ENCODE results near the gene CPN2. TPM values are rescaled to one million over a fixed set of nuclear protein-coding genes. Genes with fewer than 3 reads are reported as not detected.

CPN2 gene
- total and polyA plus RNA-seq, 10 of the 15 experiments (the other 5 are each of a cell fraction or from before 2014, with no cell fraction given): not detected

DNA sequence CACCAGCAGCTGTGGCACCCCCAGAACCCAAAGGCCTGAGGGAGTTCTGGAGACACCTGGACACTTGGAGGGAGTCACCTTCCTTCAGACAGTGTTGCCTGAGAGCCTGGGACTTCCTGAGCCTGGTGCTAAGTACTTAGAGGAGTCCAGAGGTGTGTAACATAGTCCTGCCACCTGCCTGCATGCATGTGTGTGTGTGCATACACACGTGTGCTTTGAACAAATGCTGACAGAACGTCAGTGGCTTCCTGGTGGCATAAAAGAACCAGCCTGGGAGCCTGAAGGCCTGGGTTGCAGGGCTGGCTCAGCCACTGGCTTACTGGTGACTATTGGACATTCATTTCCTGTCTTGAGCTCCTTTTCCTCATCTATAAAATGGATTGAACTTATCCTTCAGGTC lies 3.2 kb upstream of the CPN2 start (continued):
- no peak for TF ChIP-seq ZZZ3 (IDR thresholded peaks at IDR 0.05; ENCODE audit: control insufficient read depth, insufficient read length, low read depth)
- no peak for TF ChIP-seq SIX5 (IDR thresholded peaks at IDR 0.05; ENCODE audit: low read depth, low read length, severe bottlenecking)
- TF ChIP-seq HDAC6 (IDR thresholded peaks at IDR 0.05; ENCODE audit: unreplicated experiment): no peak
- TF ChIP-seq BACH1 (IDR thresholded peaks at IDR 0.05; ENCODE audit: borderline replicate concordance): no peak
- no peak for TF ChIP-seq RAD21 (IDR thresholded peaks at IDR 0.05; ENCODE audit: insufficient read depth, low read depth, low read length)
- TF ChIP-seq, protein P1, sequence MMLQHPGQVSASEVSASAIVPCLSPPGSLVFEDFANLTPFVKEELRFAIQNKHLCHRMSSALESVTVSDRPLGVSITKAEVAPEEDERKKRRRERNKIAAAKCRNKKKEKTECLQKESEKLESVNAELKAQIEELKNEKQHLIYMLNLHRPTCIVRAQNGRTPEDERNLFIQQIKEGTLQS (IDR thresholded peaks at IDR 0.05; ENCODE audit: borderline replicate concordance, extremely low read depth, low read depth, low read length): no peak
- no peak for TF ChIP-seq SP1 (IDR thresholded peaks at IDR 0.05; ENCODE audit: low read depth, low read length)
- TF ChIP-seq ZNF24 (IDR thresholded peaks at IDR 0.05): no peak

- H3K4me1 ChIP-seq (ENCODE audit: control insufficient read depth, insufficient read depth, low read length): no peaks in the 10 kb centered on the region
- DNase-seq (ENCODE audit: low read depth, low spot score) (no peak), FAIRE-seq (no peak), ATAC-seq (no peak)
- no peak overlapping the region for H2AFZ ChIP-seq (ENCODE audit: control insufficient read depth, low read depth, low read length)
- H3K27me3 ChIP-seq (replicated peaks in 1 of 2; ENCODE audit: control insufficient read depth in 2 of 2, insufficient read depth in 2 of 2, low read length in 1 of 2): peaks cover 0 to 3% of the 10 kb centered on the region in 2 experiments; a peak in 2 of 4 replicates
- ChIA-PET RAD21 (ENCODE audit: unreplicated experiment) (no interaction called here), SMC1A (ENCODE audit: uncharacterized antibody, unreplicated experiment) (no interaction called here), CTCF (no interaction called here), POLR2A (no interaction called here)
- H3K9ac ChIP-seq (ENCODE audit: control insufficient read depth, insufficient read depth, low read length): no peak overlapping the region
- H3K4me2 ChIP-seq (ENCODE audit: control insufficient read depth, insufficient read depth): no peak overlapping the region
- in situ Hi-C loops (cut with MboI) (no loop called here), intact Hi-C loops (cut with micrococcal nuclease; ENCODE audit: unreplicated experiment) (no loop called here)
- H4K20me1 ChIP-seq (ENCODE audit: control insufficient read depth, insufficient read depth): no peaks in the 10 kb centered on the region
- no peaks in the 10 kb centered on the region for H3K79me2 ChIP-seq (ENCODE audit: control insufficient read depth, insufficient read depth, low read length)
- BruUV-seq (replicated peaks): no TSS peak
- 64% methylated on average over 10 of the region's 10 CpGs for WGBS (ENCODE audit: insufficient coverage, insufficient replicate concordance, low lambda C conversion rate, missing lambda C conversion rate)
- H3K4me3 ChIP-seq: no peak overlapping the region
- no peaks in the 10 kb centered on the region for H3K36me3 ChIP-seq (ENCODE audit: control insufficient read depth in 2 of 2, insufficient read depth in 2 of 2, low read length in 1 of 2)
- H3K27ac ChIP-seq (ENCODE audit: control insufficient read depth, insufficient read depth): no peak overlapping the region
- H3K9me3 ChIP-seq (replicated peaks; ENCODE audit: control insufficient read depth, insufficient read depth, low read length): no peaks in the 10 kb centered on the region
- no peak for TF ChIP-seq SMARCA5 (IDR thresholded peaks at IDR 0.05)
- TF ChIP-seq ZBTB33 (IDR thresholded peaks at IDR 0.05): no peak
- TF ChIP-seq JUNB (IDR thresholded peaks at IDR 0.05): no peak
- TF ChIP-seq POLR2AphosphoS2 (IDR thresholded peaks at IDR 0.05; ENCODE audit: low read depth, low read length): no peak
- TF ChIP-seq ZNF384 (IDR thresholded peaks at IDR 0.05; ENCODE audit: borderline replicate concordance, low read depth, low read length): no peak
- TF ChIP-seq RELB (IDR thresholded peaks at IDR 0.05; ENCODE audit: low read depth): no peak
- TF ChIP-seq CBX3 (IDR thresholded peaks at IDR 0.05; ENCODE audit: borderline replicate concordance, low read depth): no peak
- no peak for TF ChIP-seq POLR2A (IDR thresholded peaks at IDR 0.05; ENCODE audit: low read depth, low read length)
Observed at GRCh38 chr3:194352667-194353246, 1.6 kb upstream of the CPN2 start.
